H1 (cell line): ENCODE data around the gene DTNB.

Experiments used
- CEBPB ChIP-seq: IDR thresholded peaks from 2 replicates; pipeline ENCODE4 v1.6.1; 2012; ENCODE audit warnings: low read depth, low read length
- CTCF ChIP-seq, 3 experiments: IDR thresholded peaks; 1 replicate in 2 of 3; 2 replicates in 1 of 3; pipeline versions ENCODE4 v1.5.1 to v1.6.1; 2011; ENCODE audit warnings: low read length in 3 of 3, mild to moderate bottlenecking in 3 of 3, inconsistent platforms in 2 of 3, low read depth in 1 of 3, moderate library complexity in 1 of 3; ENCODE audit not compliant: insufficient read depth in 1 of 3; ENCODE audit errors: control extremely low read depth in 1 of 3
- EP300 ChIP-seq, 2 experiments: IDR thresholded peaks; 1 replicate in 1 of 2; 2 replicates in 1 of 2; pipeline ENCODE4 v1.6.1; 2011 to 2012; ENCODE audit warnings: low read depth in 2 of 2, low read length in 2 of 2, mild to moderate bottlenecking in 2 of 2, borderline replicate concordance in 1 of 2, inconsistent platforms in 1 of 2, moderate library complexity in 1 of 2
- GABPA ChIP-seq: IDR thresholded peaks from 2 replicates; pipeline ENCODE4 v1.6.1; 2011; ENCODE audit warnings: mild to moderate bottlenecking, low read length, moderate library complexity, borderline replicate concordance; ENCODE audit not compliant: insufficient read depth
- POLR2A ChIP-seq, 2 experiments: IDR thresholded peaks; 1 replicate in 1 of 2; 2 replicates in 1 of 2; pipeline ENCODE4 v1.6.1; 2011; ENCODE audit warnings: low read depth in 2 of 2, low read length in 2 of 2, mild to moderate bottlenecking in 2 of 2; ENCODE audit errors: control extremely low read depth in 1 of 2
- RBBP5 ChIP-seq: IDR thresholded peaks from 2 replicates; pipeline ENCODE4 v1.7.1; 2012; ENCODE audit warnings: low read depth, mild to moderate bottlenecking, inconsistent platforms, low read length, moderate library complexity, borderline replicate concordance

- TF ChIP-seq CTCF (IDR thresholded peaks at IDR 0.05; ENCODE audit: control extremely low read depth in 1 of 3, insufficient read depth in 1 of 3, low read depth in 1 of 3, low read length in 3 of 3) (no peak), GABPA (no peak), CEBPB (no peak), RBBP5 (no peak), POLR2A (IDR thresholded peaks at IDR 0.05; ENCODE audit: control extremely low read depth in 1 of 2, low read depth in 2 of 2, low read length in 2 of 2) (no peak), EP300 (IDR thresholded peaks at IDR 0.05; ENCODE audit: borderline replicate concordance in 1 of 2, low read depth in 2 of 2, low read length in 2 of 2) (no peak)
Observed at GRCh38 chr2:25467743-25468142, 205.6 kb downstream of the DTNB start.
